H9 (cell line): ENCODE results near the gene CACFD1. TPM values are rescaled to one million over a fixed set of nuclear protein-coding genes. Genes with fewer than 3 reads are reported as not detected.

Experiments used
- DNase-seq: peaks from one replicate; pipeline ENCODE4 v3.0.0-alpha.2; 2017
- H2AFZ ChIP-seq: one replicate; pipeline ENCODE4 v1.6.1; 2013; ENCODE audit warnings: mild to moderate bottlenecking, low read length, control low read depth, moderate library complexity
- H2AK5ac ChIP-seq: 2 replicates; pipeline ENCODE4 v1.6.1; 2013; ENCODE audit warnings: low read length, control low read depth, mixed read lengths; ENCODE audit not compliant: insufficient read length
- H2BK120ac ChIP-seq: one replicate; pipeline ENCODE4 v1.6.1; 2013; ENCODE audit warnings: low read depth, mild to moderate bottlenecking, low read length, control low read depth, inconsistent platforms; ENCODE audit not compliant: poor library complexity, severe bottlenecking
- H2BK12ac ChIP-seq: 2 replicates; pipeline ENCODE4 v1.6.1; 2013; ENCODE audit warnings: low read length, control low read depth, mixed read lengths, low read depth; ENCODE audit not compliant: insufficient read length
- H2BK15ac ChIP-seq: 2 replicates; pipeline ENCODE4 v1.6.1; 2013; ENCODE audit warnings: low read depth, low read length, control low read depth
- H2BK20ac ChIP-seq: one replicate; pipeline ENCODE4 v1.6.1; 2013; ENCODE audit warnings: low read depth, mild to moderate bottlenecking, low read length, control low read depth, inconsistent platforms; ENCODE audit not compliant: poor library complexity, severe bottlenecking
- H2BK5ac ChIP-seq: 2 replicates; pipeline ENCODE4 v1.6.1; 2013; ENCODE audit warnings: low read length, control low read depth, mixed read lengths; ENCODE audit not compliant: insufficient read length
- H3K14ac ChIP-seq: 2 replicates; pipeline ENCODE4 v1.6.1; 2013; ENCODE audit warnings: low read length, control low read depth; ENCODE audit not compliant: insufficient read depth
- H3K18ac ChIP-seq: 2 replicates; pipeline ENCODE4 v1.6.1; 2013; ENCODE audit warnings: low read depth, mild to moderate bottlenecking, mixed read lengths, low read length, control low read depth; ENCODE audit not compliant: insufficient read length
- H3K23ac ChIP-seq: 2 replicates; pipeline ENCODE4 v1.6.1; 2013; ENCODE audit warnings: low read length, control low read depth, mixed read lengths, low read depth; ENCODE audit not compliant: insufficient read length
- H3K23me2 ChIP-seq: 2 replicates; pipeline ENCODE4 v1.6.1; 2013; ENCODE audit warnings: low read depth, mild to moderate bottlenecking, mixed read lengths, low read length, control low read depth; ENCODE audit not compliant: insufficient read length, poor library complexity, severe bottlenecking
- H3K27ac ChIP-seq: 2 replicates; pipeline ENCODE4 v1.5.1; 2013; ENCODE audit warnings: low read length, control low read depth, mixed read lengths, low read depth; ENCODE audit not compliant: insufficient read length
- H3K27me3 ChIP-seq: 2 replicates; pipeline ENCODE4 v1.6.1; 2013; ENCODE audit warnings: low read length, control low read depth, inconsistent platforms; ENCODE audit not compliant: insufficient read depth
- H3K4ac ChIP-seq: 2 replicates; pipeline ENCODE4 v1.6.1; 2013; ENCODE audit warnings: low read depth, mild to moderate bottlenecking, control low read depth, inconsistent platforms, low read length, moderate library complexity
- H3K4me1 ChIP-seq: 2 replicates; pipeline ENCODE4 v1.6.1; 2013; ENCODE audit warnings: low read length, control low read depth, inconsistent platforms; ENCODE audit not compliant: insufficient read depth
- H3K4me2 ChIP-seq: 2 replicates; pipeline ENCODE4 v1.6.1; 2013; ENCODE audit warnings: low read length, control low read depth, mixed read lengths; ENCODE audit not compliant: insufficient read length, insufficient read depth
- H3K56ac ChIP-seq: 2 replicates; pipeline ENCODE4 v1.6.1; 2013; ENCODE audit warnings: low read depth, mild to moderate bottlenecking, mixed read lengths, low read length, control low read depth; ENCODE audit not compliant: insufficient read length
- H3K79me1 ChIP-seq: 2 replicates; pipeline ENCODE4 v1.6.1; 2013; ENCODE audit warnings: low read depth, mild to moderate bottlenecking, moderate library complexity, low read length, control low read depth, inconsistent platforms; ENCODE audit not compliant: insufficient read depth, poor library complexity, severe bottlenecking
- H3K79me2 ChIP-seq: 2 replicates; pipeline ENCODE4 v1.6.1; 2013; ENCODE audit warnings: low read length, control low read depth, inconsistent platforms; ENCODE audit not compliant: insufficient read depth
- H3K9ac ChIP-seq: 2 replicates; pipeline ENCODE4 v1.6.1; 2013; ENCODE audit warnings: low read length, control low read depth, mixed read lengths; ENCODE audit not compliant: insufficient read length; ENCODE audit errors: extremely low read depth
- H3K9me3 ChIP-seq: one replicate; pipeline ENCODE4 v1.6.1; 2013; ENCODE audit warnings: low read depth, low read length, inconsistent platforms; ENCODE audit not compliant: control insufficient read depth
- H3T11ph ChIP-seq: one replicate; pipeline ENCODE4 v1.6.1; 2013; ENCODE audit warnings: mild to moderate bottlenecking, low read length, control low read depth, inconsistent platforms
- H4K20me1 ChIP-seq: one replicate; pipeline ENCODE4 v1.6.1; 2013; ENCODE audit not compliant: control insufficient read depth, insufficient read length, insufficient read depth
- H4K5ac ChIP-seq: 2 replicates; pipeline ENCODE4 v1.6.1; 2013; ENCODE audit warnings: low read depth, mild to moderate bottlenecking, mixed read lengths, low read length, control low read depth; ENCODE audit not compliant: insufficient read length
- H4K8ac ChIP-seq: replicated peaks from 2 replicates; pipeline ENCODE4 v1.6.1; 2013; ENCODE audit warnings: low read length, control low read depth, mixed read lengths, low read depth; ENCODE audit not compliant: insufficient read length
- H4K91ac ChIP-seq: 2 replicates; pipeline ENCODE4 v1.6.1; 2013; ENCODE audit warnings: low read depth, mild to moderate bottlenecking, moderate library complexity, mixed read lengths, low read length, control low read depth; ENCODE audit not compliant: insufficient read length
- H3K27ac Mint-ChIP-seq, 3 experiments: 2 replicates in 2 of 3; 3 replicates in 1 of 3; pipeline ENCODE4 v1.8.0; 2020 to 2021; ENCODE audit warnings: mixed read lengths in 3 of 3, mild to moderate bottlenecking in 1 of 3, moderate library complexity in 1 of 3
- H3K27me3 Mint-ChIP-seq: 2 replicates; pipeline ENCODE4 v1.8.0; 2021; ENCODE audit warnings: low read depth, mild to moderate bottlenecking, moderate library complexity, mixed read lengths
- H3K36me3 Mint-ChIP-seq, 3 experiments: 2 replicates in 2 of 3; 3 replicates in 1 of 3; pipeline ENCODE4 v1.8.0; 2020 to 2021; ENCODE audit warnings: low read depth in 3 of 3, mixed read lengths in 3 of 3; ENCODE audit not compliant: insufficient read depth in 1 of 3
- H3K4me1 Mint-ChIP-seq, 2 experiments: 2 replicates each; pipeline ENCODE4 v1.8.0; 2020; ENCODE audit warnings: mixed read lengths in 2 of 2
- H3K4me3 Mint-ChIP-seq, 2 experiments: 2 replicates in 1 of 2; 3 replicates in 1 of 2; pipeline ENCODE4 v1.8.0; 2020 to 2021; ENCODE audit warnings: mild to moderate bottlenecking in 2 of 2, mixed read lengths in 2 of 2, moderate library complexity in 1 of 2
- H3K9me3 Mint-ChIP-seq, 2 experiments: 2 replicates in 1 of 2; 3 replicates in 1 of 2; pipeline ENCODE4 v1.8.0; 2020; ENCODE audit warnings: mild to moderate bottlenecking in 2 of 2, mixed read lengths in 2 of 2, moderate library complexity in 1 of 2
- WGBS: extraction: QIAGEN DNeasy Blood & Tissue Kit; methylation state at CpG from one replicate; pipeline ENCODE4 v1.1.7; 2013; ENCODE audit warnings: missing lambda C conversion rate, low lambda C conversion rate, mixed read lengths; ENCODE audit not compliant: insufficient read length; ENCODE audit errors: extremely low coverage; 5-methylcytosine and 5-hydroxymethylcytosine counted together
- total RNA-seq: library from RNA; stranded (reverse); gene quantifications from 2 replicates; pipeline ENCODE4 v1.2.1, GENCODE V29; 2021
- TF ChIP-seq, protein P1 (sequence below): fragments of 200-600 bp; sonication (generic); conservative IDR thresholded peaks from 3 replicates; pipeline ENCODE4 v1.8.0; 2021; ENCODE audit warnings: antibody characterized with exemption, mild to moderate bottlenecking

The CACFD1 gene
- total RNA-seq, 1 experiment from 2014 or later, result 20.0 TPM

DNA sequence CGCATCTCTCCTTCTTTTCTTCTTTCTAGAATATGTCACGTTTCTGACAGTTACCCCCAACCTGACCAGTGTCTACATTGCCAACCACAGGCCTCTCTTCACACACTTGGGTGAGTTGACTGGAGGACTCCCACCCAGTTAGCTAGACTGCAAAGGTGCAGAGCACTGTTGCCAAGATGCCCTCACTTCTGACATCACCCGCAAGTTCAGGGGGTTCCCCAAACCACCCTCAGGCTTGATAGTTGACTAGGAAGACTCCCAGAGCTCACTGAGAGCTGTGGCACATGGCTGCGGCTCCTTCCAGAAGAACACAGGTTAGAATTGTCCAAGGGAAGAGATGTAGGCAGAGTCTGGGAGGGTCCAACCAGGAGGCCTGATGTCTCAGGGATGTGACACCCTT lies 20.4 kb upstream of the CACFD1 start:
- Histone ChIP-seq H3K9me3 (no peaks in the 10 kb centered on the region), H3K23ac (no peak overlapping the region), H3K4ac (no peak overlapping the region), H3K27ac (no peak overlapping the region), H3K18ac (no peak overlapping the region), H3K4me1 (no peaks in the 10 kb centered on the region), H3K79me1 (no peaks in the 10 kb centered on the region), H4K20me1 (no peaks in the 10 kb centered on the region), H2BK15ac (no peak overlapping the region), H4K8ac (no peak overlapping the region), H3T11ph (no peak overlapping the region), H3K56ac (no peak overlapping the region), H3K9ac (no peak overlapping the region), H4K5ac (no peak overlapping the region), H3K23me2 (no peaks in the 10 kb centered on the region), H3K27me3 (no peaks in the 10 kb centered on the region), H2AFZ (no peak overlapping the region), H2AK5ac (no peak overlapping the region), H3K14ac (no peak overlapping the region), H3K4me2 (no peak overlapping the region), H4K91ac (no peak overlapping the region), H2BK120ac (no peak overlapping the region), H2BK20ac (no peak overlapping the region), H2BK5ac (no peak overlapping the region), H3K79me2 (no peaks in the 10 kb centered on the region), H2BK12ac (no peak overlapping the region)
- TF ChIP-seq, protein P1, sequence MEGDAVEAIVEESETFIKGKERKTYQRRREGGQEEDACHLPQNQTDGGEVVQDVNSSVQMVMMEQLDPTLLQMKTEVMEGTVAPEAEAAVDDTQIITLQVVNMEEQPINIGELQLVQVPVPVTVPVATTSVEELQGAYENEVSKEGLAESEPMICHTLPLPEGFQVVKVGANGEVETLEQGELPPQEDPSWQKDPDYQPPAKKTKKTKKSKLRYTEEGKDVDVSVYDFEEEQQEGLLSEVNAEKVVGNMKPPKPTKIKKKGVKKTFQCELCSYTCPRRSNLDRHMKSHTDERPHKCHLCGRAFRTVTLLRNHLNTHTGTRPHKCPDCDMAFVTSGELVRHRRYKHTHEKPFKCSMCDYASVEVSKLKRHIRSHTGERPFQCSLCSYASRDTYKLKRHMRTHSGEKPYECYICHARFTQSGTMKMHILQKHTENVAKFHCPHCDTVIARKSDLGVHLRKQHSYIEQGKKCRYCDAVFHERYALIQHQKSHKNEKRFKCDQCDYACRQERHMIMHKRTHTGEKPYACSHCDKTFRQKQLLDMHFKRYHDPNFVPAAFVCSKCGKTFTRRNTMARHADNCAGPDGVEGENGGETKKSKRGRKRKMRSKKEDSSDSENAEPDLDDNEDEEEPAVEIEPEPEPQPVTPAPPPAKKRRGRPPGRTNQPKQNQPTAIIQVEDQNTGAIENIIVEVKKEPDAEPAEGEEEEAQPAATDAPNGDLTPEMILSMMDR, result no peak
- no CpG with 5 or more reads among the region's 4 CpGs for WGBS
- H3K36me3 Mint-ChIP-seq, result no peaks in the 10 kb centered on the region; a peak in 2 of 7 replicates
- no peaks in the 10 kb centered on the region for H3K9me3 Mint-ChIP-seq
- no peak overlapping the region for H3K27ac Mint-ChIP-seq
- no peak for DNase-seq
- H3K4me1 Mint-ChIP-seq, result no peaks in the 10 kb centered on the region
- no peaks in the 10 kb centered on the region for H3K27me3 Mint-ChIP-seq
- no peak overlapping the region for H3K4me3 Mint-ChIP-seq
